Activated CD4-positive, CD25-positive, alpha-beta regulatory T cell treated with anti-CD3 and anti-CD28 coated beads, Interleukin-2, amount 50 U/mL, for 16 hours (primary cell): ENCODE measurements around the gene TBCD.

Experiments used
- DNase-seq: peaks from one replicate; pipeline ENCODE4 v3.0.0-alpha.2; 2020; ENCODE audit warnings: low read depth, low spot score

The TBCD gene

GRCh38 chr17:82751571-82752370 is at the start of gene TBCD:
Gene TBCD (plus strand): TSS chr17:82752065. CDS start chr17:82752194, 129 bp downstream.
- DNase-seq: peak; percentile 60

DNA sequence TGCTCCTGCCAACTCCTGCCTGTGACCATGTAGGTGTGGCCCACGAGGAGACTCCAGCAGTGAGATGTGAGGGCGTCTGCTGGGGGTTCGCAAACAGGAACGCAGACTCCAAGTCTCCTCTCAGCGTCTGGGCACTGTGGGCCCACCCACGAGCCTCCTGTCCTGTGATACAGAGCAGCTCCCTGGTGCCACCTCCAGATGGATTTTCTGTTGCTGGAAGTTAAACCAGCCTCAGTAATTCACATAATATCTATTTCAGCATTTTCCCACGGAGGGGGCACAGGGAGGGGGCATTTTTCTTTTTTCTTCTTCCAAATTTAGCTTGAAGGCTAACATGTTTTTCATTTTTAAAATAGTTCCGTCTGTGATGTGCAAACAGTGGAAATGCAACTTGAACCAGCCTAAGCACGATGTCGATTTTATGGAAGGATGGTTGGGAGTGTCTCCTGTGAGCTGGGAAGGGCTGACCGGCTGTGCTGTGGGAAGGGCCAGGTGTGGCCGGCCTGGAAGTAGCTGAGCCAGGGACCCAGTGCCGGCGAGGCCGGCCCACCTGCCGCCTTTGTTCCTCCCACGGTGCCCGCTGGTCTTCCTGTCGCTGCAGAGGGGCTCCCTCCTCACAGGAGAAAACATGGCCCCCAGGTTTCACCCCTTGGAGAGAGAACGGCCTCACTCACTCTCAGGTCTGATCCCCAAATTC is 49.5 kb upstream of the TBCD start:
- DNase-seq: no peak

- DNase-seq: no peak
These were observed 48.7 kb upstream of the TBCD start for GRCh38 chr17:82703036-82703745.

GRCh38 chr17:82703935-82704865 is 47.7 kb upstream of the TBCD start:
- no peak for DNase-seq

DNA sequence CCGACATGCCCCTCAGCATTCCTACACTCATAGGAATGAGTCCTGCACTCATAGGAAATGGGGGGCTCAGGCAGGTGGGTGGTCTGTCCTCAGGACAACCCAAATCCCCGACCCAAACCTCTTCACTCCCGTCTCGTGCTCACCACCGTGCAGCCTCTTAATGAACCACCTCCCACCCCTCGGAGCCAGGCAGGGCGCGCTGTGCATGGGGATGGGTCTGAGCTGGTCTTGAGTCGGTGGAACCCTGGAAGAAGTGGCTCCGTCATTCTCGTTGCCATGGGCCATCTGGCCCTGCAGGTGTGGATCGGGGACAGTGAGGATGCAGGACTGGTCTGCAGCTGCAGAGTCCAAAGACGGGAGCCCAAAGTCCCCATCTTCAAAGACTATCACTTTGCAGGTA is 47.0 kb upstream of the TBCD start:
- no peak for DNase-seq

- DNase-seq: no peak
These were observed 46.1 kb upstream of the TBCD start for GRCh38 chr17:82705756-82706155.

- no peak for DNase-seq
These were observed 42.7 kb upstream of the TBCD start for GRCh38 chr17:82709024-82709675.

- no peak for DNase-seq
These were observed 42.0 kb upstream of the TBCD start for GRCh38 chr17:82709676-82710498.

GRCh38 chr17:82710499-82711232 is 41.2 kb upstream of the TBCD start:
- DNase-seq: no peak

DNA sequence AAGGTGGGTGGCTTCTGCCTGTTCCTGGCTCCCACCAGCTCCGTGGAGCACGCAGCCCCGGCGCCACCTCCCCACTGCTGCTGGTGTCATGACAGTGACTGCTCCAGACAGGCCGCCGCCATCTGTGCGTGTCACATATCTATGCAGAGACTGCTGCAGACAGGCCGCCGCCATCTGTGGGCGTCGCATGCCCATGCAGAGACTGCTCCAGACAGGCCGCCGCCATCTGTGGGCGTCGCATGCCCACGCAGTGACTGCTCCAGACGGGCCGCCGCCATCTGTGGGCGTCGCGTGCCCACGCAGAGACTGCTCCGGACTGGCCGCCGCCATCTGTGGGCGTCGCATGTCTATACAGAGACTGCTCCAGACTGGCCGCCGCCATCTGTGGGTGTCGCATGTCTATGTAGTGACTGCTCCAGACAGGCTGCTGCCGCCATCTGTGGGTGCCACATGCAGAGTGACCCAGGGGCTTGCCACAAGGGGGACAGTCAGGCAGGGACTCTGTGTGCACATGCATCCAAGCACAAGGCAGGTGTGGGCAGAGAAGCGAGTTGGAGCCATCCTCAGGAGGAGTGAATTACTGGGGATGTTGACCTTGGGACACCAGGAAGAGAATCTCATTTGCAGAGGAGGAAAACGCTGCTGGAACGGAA is 38.7 kb upstream of the TBCD start:
- DNase-seq: no peak

DNA sequence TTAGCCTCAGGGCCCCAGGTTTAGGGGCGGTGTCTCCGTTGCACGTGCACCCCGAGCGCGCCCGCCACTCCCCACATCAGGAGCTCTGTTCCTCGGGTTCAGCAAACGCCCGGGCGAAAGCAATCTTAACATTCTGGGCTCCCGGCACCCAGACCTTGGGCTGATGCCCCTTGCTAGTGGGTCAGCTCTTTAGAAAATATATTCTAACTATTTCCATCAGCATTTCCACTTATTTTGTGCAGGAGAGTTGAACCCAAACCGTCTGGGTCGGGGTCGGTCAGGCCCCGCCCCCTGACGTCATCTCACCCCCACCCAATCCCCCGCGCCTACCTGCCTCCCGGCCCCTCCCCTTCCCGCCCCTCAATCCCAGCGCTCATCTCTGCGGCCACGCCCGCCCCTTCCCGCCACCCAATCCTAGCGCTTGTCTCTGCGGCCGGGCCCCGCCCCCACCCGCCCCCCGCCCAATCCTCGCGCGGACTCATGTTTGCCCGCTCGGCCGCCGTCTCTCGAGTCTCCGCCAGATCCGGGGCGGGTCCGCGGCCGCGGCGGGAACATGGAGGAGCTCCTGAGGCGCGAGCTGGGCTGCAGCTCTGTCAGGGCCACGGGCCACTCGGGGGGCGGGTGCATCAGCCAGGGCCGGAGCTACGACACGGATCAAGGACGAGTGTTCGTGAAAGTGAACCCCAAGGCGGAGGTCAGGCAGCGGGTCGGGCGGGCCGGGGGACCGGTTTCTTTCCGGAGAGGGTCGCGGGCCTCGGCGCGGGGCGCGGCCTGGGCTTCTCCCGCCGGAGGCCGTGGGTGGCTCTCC is 35.5 kb upstream of the TBCD start, which contains the start of gene FN3KRP:
TSS of gene FN3KRP (plus strand) at position 504 of the 808 bp plus-strand sequence. CDS start at position 554, 50 bp downstream.
- peak; percentile 80 for DNase-seq

- DNase-seq: no peak
These were observed 32.7 kb upstream of the TBCD start for GRCh38 chr17:82718986-82719685.

GRCh38 chr17:82720204-82720603 is 31.7 kb upstream of the TBCD start:
- DNase-seq: no peak

DNA sequence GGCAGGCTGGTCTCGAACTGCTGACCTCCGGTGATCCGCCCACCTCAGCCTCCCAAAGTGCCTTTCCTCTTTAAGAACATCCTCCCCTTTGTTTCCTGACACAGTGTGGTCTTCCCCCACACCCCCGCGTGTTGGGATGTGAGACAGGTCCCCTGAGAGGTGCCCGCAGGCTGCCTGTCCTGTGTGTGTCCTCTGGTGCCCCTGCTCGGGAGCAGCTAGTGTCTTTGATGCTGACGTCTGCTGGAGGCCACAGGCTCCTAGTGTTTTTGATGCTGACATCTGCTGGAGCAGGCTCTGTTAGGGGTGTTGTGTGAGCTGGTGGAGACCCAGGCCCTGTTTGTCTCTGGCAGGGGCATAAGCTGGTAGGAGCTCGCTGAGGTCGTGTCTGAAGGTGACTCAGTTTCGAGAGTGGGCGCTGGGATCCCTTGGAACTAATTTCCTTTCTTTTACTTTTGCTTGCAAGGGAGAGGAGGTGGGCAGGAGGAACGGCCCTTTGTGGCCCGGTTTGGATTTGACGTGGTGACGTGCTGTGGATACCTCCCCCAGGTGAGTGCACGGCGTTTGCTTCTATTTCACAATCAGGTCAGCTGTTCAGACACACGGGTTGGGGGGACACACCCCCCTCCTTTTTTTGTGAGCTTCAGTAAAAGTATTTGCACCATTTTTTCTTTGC is 29.4 kb upstream of the TBCD start:
- DNase-seq: no peak

- DNase-seq: no peak
These were observed 28.6 kb upstream of the TBCD start for GRCh38 chr17:82723169-82723807.

DNA sequence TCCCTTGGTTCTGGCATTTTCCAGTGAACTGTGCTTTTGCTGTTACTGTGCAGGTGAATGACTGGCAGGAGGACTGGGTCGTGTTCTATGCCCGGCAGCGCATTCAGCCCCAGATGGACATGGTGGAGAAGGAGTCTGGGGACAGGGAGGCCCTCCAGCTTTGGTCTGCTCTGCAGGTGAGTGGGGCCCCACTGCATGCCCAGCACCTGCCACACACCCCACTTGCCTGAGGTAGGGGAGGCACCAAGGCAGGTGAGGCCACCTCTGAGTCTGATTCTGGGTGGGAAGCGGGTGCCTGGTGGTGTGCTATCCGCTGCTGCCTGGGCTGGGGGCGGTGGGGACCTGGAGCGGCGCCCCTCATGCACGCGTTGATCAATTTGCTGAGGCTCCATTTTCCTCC is 25.4 kb upstream of the TBCD start:
- no peak for DNase-seq
